HepG2 (cell line): ENCODE data around the gene UTP3. TPM values are rescaled to one million over a fixed set of nuclear protein-coding genes. Genes with fewer than 3 reads are reported as not detected.

Experiments used
- ETV6 ChIP-seq: sonication (generic); formaldehyde crosslinking; conservative IDR thresholded peaks from 2 replicates; pipeline ENCODE4 v1.4.0; 2020; ENCODE audit warnings: missing genetic modification reagents
- JDP2 ChIP-seq: sonication (generic); formaldehyde crosslinking; IDR thresholded peaks from 2 replicates; pipeline ENCODE4 v1.8.1; 2022; ENCODE audit warnings: missing genetic modification reagents, borderline replicate concordance
- MBD4 ChIP-seq: IDR thresholded peaks from 2 replicates; pipeline ENCODE4 v1.6.1; 2012; ENCODE audit warnings: low read length, inconsistent platforms, borderline replicate concordance
- MEIS1 ChIP-seq: sonication (generic); formaldehyde crosslinking; IDR thresholded peaks from 2 replicates; pipeline ENCODE4 v1.9.0; 2021; ENCODE audit warnings: mild to moderate bottlenecking, missing genetic modification reagents, moderate library complexity, borderline replicate concordance
- NR2F6 ChIP-seq, 2 experiments: IDR thresholded peaks; 2 replicates each; pipeline ENCODE4 v1.6.1; 2016; ENCODE audit warnings: antibody characterized with exemption in 1 of 2, mild to moderate bottlenecking in 1 of 2
- PITX1 ChIP-seq: sonication (generic); formaldehyde crosslinking; IDR thresholded peaks from 2 replicates; pipeline ENCODE4 v1.5.1; 2020; ENCODE audit warnings: mild to moderate bottlenecking, missing genetic modification reagents
- SPEN ChIP-seq: sonication (generic); formaldehyde crosslinking; IDR thresholded peaks from 2 replicates; pipeline ENCODE4 v1.5.1; 2020; ENCODE audit warnings: low read depth, mild to moderate bottlenecking, missing genetic modification reagents
- SRSF4 ChIP-seq: fragments of 200-400 bp; formaldehyde crosslinking; IDR thresholded peaks from one replicate; pipeline ENCODE4 v1.6.1; 2018; ENCODE audit warnings: mild to moderate bottlenecking, low read depth, low read length, moderate library complexity; ENCODE audit not compliant: poor library complexity, severe bottlenecking
- ZBTB7A ChIP-seq: sonication (generic); formaldehyde crosslinking; IDR thresholded peaks from 2 replicates; pipeline ENCODE4 v1.8.0; 2022; ENCODE audit warnings: mild to moderate bottlenecking, missing genetic modification reagents
- ZNF101 ChIP-seq: sonication (generic); formaldehyde crosslinking; IDR thresholded peaks from 2 replicates; pipeline ENCODE4 v1.4.0; 2020; ENCODE audit warnings: mild to moderate bottlenecking, low read depth, missing genetic modification reagents, borderline replicate concordance
- ZNF251 ChIP-seq: sonication (generic); formaldehyde crosslinking; IDR thresholded peaks from 2 replicates; pipeline ENCODE4 v1.9.0; 2021; ENCODE audit warnings: mild to moderate bottlenecking, missing genetic modification reagents
- ZNF550 ChIP-seq: sonication (generic); formaldehyde crosslinking; IDR thresholded peaks from 2 replicates; pipeline ENCODE4 v1.4.0; 2020; ENCODE audit warnings: mild to moderate bottlenecking, missing genetic modification reagents, borderline replicate concordance
- ZNF850 ChIP-seq: sonication (generic); formaldehyde crosslinking; conservative IDR thresholded peaks from 2 replicates; pipeline ENCODE4 v1.9.0; 2021; ENCODE audit warnings: mild to moderate bottlenecking, missing genetic modification reagents
- ZSCAN22 ChIP-seq: sonication (generic); formaldehyde crosslinking; IDR thresholded peaks from 2 replicates; pipeline ENCODE4 v1.4.0; 2020; ENCODE audit warnings: mild to moderate bottlenecking, missing genetic modification reagents
- ZSCAN30 ChIP-seq: sonication (generic); formaldehyde crosslinking; IDR thresholded peaks from 2 replicates; pipeline ENCODE4 v1.5.0; 2020; ENCODE audit warnings: mild to moderate bottlenecking, missing genetic modification reagents
- polyA plus RNA-seq, 8 experiments: library from polyadenylated mRNA; depleted of rRNA in 3 of 8; stranded (reverse) in 7 of 8; unstranded in 1 of 8; fragments of >200 nt; fragmentation: Illumina TruSeq in 4 of 8; extraction: Trizol in 4 of 8; gene quantifications; 2 replicates each; pipeline versions ENCODE4 v1.2.1 to v1.2.3, GENCODE V29; 2011 to 2016; ENCODE audit warnings: low read depth in 4 of 8, missing spikeins in 1 of 8, mixed read lengths in 1 of 8; ENCODE audit not compliant: insufficient read depth in 1 of 8
- total RNA-seq, 5 experiments: library from RNA; depleted of rRNA; stranded (reverse); fragments of >200 nt; fragmentation: Illumina TruSeq; extraction: Trizol; gene quantifications; 2 replicates each; pipeline ENCODE4 v1.2.3, GENCODE V29; 2016; ENCODE audit warnings: low read depth in 1 of 5
- TF ChIP-seq, protein P1 (sequence below): IDR thresholded peaks from 2 replicates; pipeline ENCODE4 v1.6.1; 2016; ENCODE audit warnings: missing compliant biosample characterization, missing genetic modification reagents, borderline replicate concordance
- TF ChIP-seq, protein P2 (sequence below): sonication (generic); formaldehyde crosslinking; conservative IDR thresholded peaks from 2 replicates; pipeline ENCODE4 v1.8.0; 2022; ENCODE audit warnings: missing genetic modification reagents
- TF ChIP-seq, protein P3 (sequence below): sonication (generic); formaldehyde crosslinking; IDR thresholded peaks from 2 replicates; pipeline ENCODE4 v1.5.0; 2020; ENCODE audit warnings: missing genetic modification reagents
- TF ChIP-seq, protein P4 (sequence below): sonication (generic); formaldehyde crosslinking; IDR thresholded peaks from 2 replicates; pipeline ENCODE4 v1.9.0; 2021; ENCODE audit warnings: missing genetic modification reagents, mild to moderate bottlenecking, borderline replicate concordance
- TF ChIP-seq, protein P5 (sequence below): sonication (generic); formaldehyde crosslinking; conservative IDR thresholded peaks from 2 replicates; pipeline ENCODE4 v1.8.0; 2022; ENCODE audit warnings: low read depth, missing genetic modification reagents

Gene UTP3
- total and polyA plus RNA-seq, 2 of the 13 experiments (the other 11 are each of a cell fraction or from before 2014, with no cell fraction given): 6.9 to 19.5 TPM

DNA sequence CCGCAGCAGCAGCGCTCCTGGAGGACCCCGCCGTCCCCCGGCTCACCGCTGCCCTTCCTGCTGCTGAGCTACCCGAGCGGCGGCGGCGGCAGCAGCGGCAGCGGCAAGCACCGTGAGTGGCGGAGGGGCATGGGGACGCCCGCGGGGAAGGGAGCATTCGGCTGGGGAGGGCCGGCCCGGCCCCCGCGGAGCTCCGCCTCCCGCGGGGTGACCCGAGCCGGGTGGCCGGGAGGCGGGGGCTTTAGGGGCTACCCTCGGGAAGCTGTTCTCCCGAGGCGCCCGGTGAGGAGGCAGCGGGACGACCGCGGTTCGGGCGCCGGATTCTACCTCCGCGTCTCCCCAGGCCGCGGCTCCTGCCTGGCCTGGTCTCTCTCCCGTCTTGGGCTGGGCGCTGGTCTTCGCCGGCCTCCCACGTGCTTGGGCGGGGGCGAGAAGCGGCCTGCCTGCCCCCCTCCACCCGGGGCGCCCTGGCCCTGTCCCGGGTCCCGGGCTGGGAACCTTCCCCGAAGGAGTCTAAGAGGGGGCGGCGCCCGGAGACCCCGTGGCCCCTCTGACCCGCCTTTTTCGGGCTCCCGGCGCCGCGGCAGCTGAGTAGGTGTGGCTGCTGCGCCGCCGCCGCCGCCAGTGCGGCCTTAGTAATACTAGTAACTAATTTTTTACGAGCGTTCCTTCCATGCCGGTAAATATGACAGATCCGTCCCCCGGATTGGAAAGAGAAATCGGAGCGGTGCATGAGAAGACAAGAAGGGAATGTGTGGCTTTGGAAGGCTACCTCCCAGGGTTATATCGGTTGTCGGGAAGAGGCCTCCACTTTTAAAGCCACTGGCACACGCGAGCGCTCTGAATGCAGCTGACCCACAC is 17.1 kb downstream of the UTP3 start (continued):
- TF ChIP-seq, protein P1, sequence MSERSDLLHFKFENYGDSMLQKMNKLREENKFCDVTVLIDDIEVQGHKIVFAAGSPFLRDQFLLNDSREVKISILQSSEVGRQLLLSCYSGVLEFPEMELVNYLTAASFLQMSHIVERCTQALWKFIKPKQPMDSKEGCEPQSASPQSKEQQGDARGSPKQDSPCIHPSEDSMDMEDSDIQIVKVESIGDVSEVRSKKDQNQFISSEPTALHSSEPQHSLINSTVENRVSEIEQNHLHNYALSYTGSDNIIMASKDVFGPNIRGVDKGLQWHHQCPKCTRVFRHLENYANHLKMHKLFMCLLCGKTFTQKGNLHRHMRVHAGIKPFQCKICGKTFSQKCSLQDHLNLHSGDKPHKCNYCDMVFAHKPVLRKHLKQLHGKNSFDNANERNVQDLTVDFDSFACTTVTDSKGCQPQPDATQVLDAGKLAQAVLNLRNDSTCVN (CRISPR knock-in tag): no peak
- no peak for TF ChIP-seq ZNF251 (CRISPR knock-in tag)
- no peak for TF ChIP-seq ETV6 (CRISPR knock-in tag)
- no peak for TF ChIP-seq MBD4
- TF ChIP-seq, protein P2, sequence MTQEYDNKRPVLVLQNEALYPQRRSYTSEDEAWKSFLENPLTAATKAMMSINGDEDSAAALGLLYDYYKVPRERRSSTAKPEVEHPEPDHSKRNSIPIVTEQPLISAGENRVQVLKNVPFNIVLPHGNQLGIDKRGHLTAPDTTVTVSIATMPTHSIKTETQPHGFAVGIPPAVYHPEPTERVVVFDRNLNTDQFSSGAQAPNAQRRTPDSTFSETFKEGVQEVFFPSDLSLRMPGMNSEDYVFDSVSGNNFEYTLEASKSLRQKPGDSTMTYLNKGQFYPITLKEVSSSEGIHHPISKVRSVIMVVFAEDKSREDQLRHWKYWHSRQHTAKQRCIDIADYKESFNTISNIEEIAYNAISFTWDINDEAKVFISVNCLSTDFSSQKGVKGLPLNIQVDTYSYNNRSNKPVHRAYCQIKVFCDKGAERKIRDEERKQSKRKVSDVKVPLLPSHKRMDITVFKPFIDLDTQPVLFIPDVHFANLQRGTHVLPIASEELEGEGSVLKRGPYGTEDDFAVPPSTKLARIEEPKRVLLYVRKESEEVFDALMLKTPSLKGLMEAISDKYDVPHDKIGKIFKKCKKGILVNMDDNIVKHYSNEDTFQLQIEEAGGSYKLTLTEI (CRISPR knock-in tag): no peak
- no peak for TF ChIP-seq NR2F6 (IDR thresholded peaks at IDR 0.05)
- no peak for TF ChIP-seq NR2F6 (CRISPR knock-in tag; IDR thresholded peaks at IDR 0.05)
- TF ChIP-seq SRSF4: no peak
- no peak for TF ChIP-seq ZBTB7A
- TF ChIP-seq MEIS1 (CRISPR knock-in tag): no peak
- no peak for TF ChIP-seq ZSCAN30 (CRISPR knock-in tag)
- TF ChIP-seq, protein P3, sequence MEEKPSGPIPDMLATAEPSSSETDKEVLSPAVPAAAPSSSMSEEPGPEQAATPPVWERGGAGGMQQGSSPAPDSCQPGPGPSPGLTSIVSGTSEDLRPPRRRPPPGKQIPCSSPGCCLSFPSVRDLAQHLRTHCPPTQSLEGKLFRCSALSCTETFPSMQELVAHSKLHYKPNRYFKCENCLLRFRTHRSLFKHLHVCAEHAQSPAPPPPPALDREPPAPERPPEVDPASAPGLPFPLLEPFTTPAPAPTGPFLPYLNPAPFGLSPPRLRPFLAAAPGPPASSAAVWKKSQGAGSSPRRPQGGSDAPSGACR (CRISPR knock-in tag): no peak
- no peak for TF ChIP-seq ZSCAN22 (CRISPR knock-in tag)
- TF ChIP-seq, protein P4, sequence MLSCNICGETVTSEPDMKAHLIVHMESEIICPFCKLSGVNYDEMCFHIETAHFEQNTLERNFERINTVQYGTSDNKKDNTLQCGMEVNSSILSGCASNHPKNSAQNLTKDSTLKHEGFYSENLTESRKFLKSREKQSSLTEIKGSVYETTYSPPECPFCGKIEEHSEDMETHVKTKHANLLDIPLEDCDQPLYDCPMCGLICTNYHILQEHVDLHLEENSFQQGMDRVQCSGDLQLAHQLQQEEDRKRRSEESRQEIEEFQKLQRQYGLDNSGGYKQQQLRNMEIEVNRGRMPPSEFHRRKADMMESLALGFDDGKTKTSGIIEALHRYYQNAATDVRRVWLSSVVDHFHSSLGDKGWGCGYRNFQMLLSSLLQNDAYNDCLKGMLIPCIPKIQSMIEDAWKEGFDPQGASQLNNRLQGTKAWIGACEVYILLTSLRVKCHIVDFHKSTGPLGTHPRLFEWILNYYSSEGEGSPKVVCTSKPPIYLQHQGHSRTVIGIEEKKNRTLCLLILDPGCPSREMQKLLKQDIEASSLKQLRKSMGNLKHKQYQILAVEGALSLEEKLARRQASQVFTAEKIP (CRISPR knock-in tag): no peak
- TF ChIP-seq ZNF550: no peak; the same call in 1 of the 2 replicates
- no peak; the same call in 1 of the 2 replicates for TF ChIP-seq SPEN (CRISPR knock-in tag)
- no peak for TF ChIP-seq ZNF101 (CRISPR knock-in tag)
- no peak for TF ChIP-seq ZNF850
- no peak for TF ChIP-seq JDP2 (CRISPR knock-in tag)
- no peak for TF ChIP-seq PITX1 (CRISPR knock-in tag)
- TF ChIP-seq, protein P5, sequence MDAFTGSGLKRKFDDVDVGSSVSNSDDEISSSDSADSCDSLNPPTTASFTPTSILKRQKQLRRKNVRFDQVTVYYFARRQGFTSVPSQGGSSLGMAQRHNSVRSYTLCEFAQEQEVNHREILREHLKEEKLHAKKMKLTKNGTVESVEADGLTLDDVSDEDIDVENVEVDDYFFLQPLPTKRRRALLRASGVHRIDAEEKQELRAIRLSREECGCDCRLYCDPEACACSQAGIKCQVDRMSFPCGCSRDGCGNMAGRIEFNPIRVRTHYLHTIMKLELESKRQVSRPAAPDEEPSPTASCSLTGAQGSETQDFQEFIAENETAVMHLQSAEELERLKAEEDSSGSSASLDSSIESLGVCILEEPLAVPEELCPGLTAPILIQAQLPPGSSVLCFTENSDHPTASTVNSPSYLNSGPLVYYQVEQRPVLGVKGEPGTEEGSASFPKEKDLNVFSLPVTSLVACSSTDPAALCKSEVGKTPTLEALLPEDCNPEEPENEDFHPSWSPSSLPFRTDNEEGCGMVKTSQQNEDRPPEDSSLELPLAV (CRISPR knock-in tag): no peak
